Endothelial cell of umbilical vein (primary cell): ENCODE results near the gene PCDH9. TPM values are rescaled to one million over a fixed set of nuclear protein-coding genes. Genes with fewer than 3 reads are reported as not detected.

Experiments
- BruUV-seq: library from RNA; stranded (reverse); fragments of 400-500 nt; replicated peaks from 2 replicates; lab custom pipeline; 2021; lab: Mats Ljungman, UMichigan
- CTCF ChIA-PET: fragments of 300-600, 350-600 bp; sonication (Branson Sonifier 250); formaldehyde crosslinking; loops from one replicate; lab custom pipeline; 2021; ENCODE audit warnings: antibody characterized with exemption, inconsistent platforms; lab: Charles Lee
- POLR2A ChIA-PET: fragments of 300-600, 350-600 bp; sonication (Branson Sonifier 250); formaldehyde crosslinking; loops from one replicate; lab custom pipeline; 2021; ENCODE audit warnings: antibody characterized with exemption, inconsistent platforms; lab: Charles Lee
- DNase-seq: peaks from one replicate; pipeline ENCODE4 v3.0.0-alpha.2; 2011; ENCODE audit warnings: low read depth, low spot score
- FAIRE-seq: peaks from 2 replicates; lab custom pipeline; 2011; peaks lifted over from hg19 to GRCh38; lab: Jason Lieb, UNC
- H2AFZ ChIP-seq: 2 replicates; pipeline ENCODE4 v1.6.0; 2012; ENCODE audit warnings: low read depth, low read length, control low read depth, inconsistent platforms
- H3K27ac ChIP-seq: 2 replicates; pipeline ENCODE4 v1.5.1; 2011; ENCODE audit warnings: low read depth, mild to moderate bottlenecking, control low read depth, low read length, moderate library complexity; ENCODE audit not compliant: insufficient read depth
- H3K27me3 ChIP-seq, 2 experiments: 2 replicates each; pipeline versions ENCODE4 v1.6.0 to v1.6.1; 2011; ENCODE audit warnings: low read length in 2 of 2, mixed read lengths in 1 of 2; ENCODE audit not compliant: control insufficient read depth in 2 of 2, insufficient read depth in 2 of 2
- H3K36me3 ChIP-seq, 2 experiments: 2 replicates in 1 of 2; 3 replicates in 1 of 2; pipeline ENCODE4 v1.5.1; 2011; ENCODE audit warnings: low read length in 2 of 2, mild to moderate bottlenecking in 1 of 2, moderate library complexity in 1 of 2; ENCODE audit not compliant: control insufficient read depth in 2 of 2, insufficient read depth in 2 of 2; ENCODE audit errors: extremely low read depth in 1 of 2
- H3K4me1 ChIP-seq: 3 replicates; pipeline ENCODE4 v1.5.1; 2011; ENCODE audit warnings: mild to moderate bottlenecking, low read length; ENCODE audit not compliant: control insufficient read depth, insufficient read depth; ENCODE audit errors: extremely low read depth
- H3K4me2 ChIP-seq: 2 replicates; pipeline ENCODE4 v1.6.1; 2011; ENCODE audit warnings: low read length, control low read depth, mixed read lengths; ENCODE audit not compliant: insufficient read depth
- H3K4me3 ChIP-seq, 3 experiments: fragments of 200-600 bp in 1 of 3; sonication (generic), shearing (Covaris generic) in 1 of 3; replicated peaks in 1 of 3; 2 replicates each; pipeline ENCODE4 v1.5.1; 2011 to 2016; ENCODE audit warnings: control low read depth in 3 of 3, low read length in 3 of 3, mild to moderate bottlenecking in 2 of 3, inconsistent platforms in 1 of 3, low read depth in 1 of 3, moderate library complexity in 1 of 3; ENCODE audit not compliant: insufficient read depth in 1 of 3
- H3K79me2 ChIP-seq: 2 replicates; pipeline ENCODE4 v1.6.0; 2012; ENCODE audit warnings: low read length, inconsistent platforms; ENCODE audit not compliant: control insufficient read depth, insufficient read depth
- H3K9ac ChIP-seq: replicated peaks from 2 replicates; pipeline ENCODE3; 2011; ENCODE audit warnings: low read length, control low read depth; ENCODE audit not compliant: insufficient read depth; ENCODE audit errors: extremely low read depth
- H3K9me1 ChIP-seq: replicated peaks from 3 replicates; pipeline ENCODE4 v1.6.0; 2011; ENCODE audit warnings: mild to moderate bottlenecking, low read length; ENCODE audit not compliant: control insufficient read depth, insufficient read depth; ENCODE audit errors: extremely low read depth
- H3K9me3 ChIP-seq: replicated peaks from 2 replicates; pipeline ENCODE4 v1.5.1; 2012; ENCODE audit warnings: low read length, inconsistent platforms; ENCODE audit not compliant: control insufficient read depth, insufficient read depth
- H4K20me1 ChIP-seq: replicated peaks from 2 replicates; pipeline ENCODE3; 2011; ENCODE audit warnings: mild to moderate bottlenecking, low read length; ENCODE audit not compliant: control insufficient read depth, insufficient read depth; ENCODE audit errors: extremely low read depth
- EZH2 ChIP-seq: IDR thresholded peaks from 2 replicates; pipeline ENCODE4 v1.6.1; 2012; ENCODE audit warnings: borderline replicate concordance, low read depth, mild to moderate bottlenecking, moderate library complexity, low read length, inconsistent platforms; ENCODE audit not compliant: severe bottlenecking
- FOS ChIP-seq: IDR thresholded peaks from 2 replicates; pipeline ENCODE4 v1.6.1; 2011; ENCODE audit warnings: mild to moderate bottlenecking, low read length, moderate library complexity, borderline replicate concordance; ENCODE audit not compliant: insufficient read depth
- GATA2 ChIP-seq: IDR thresholded peaks from 2 replicates; pipeline ENCODE4 v1.7.0; 2011; ENCODE audit warnings: low read depth, mild to moderate bottlenecking, moderate library complexity, mixed read lengths, low read length; ENCODE audit not compliant: insufficient read length, insufficient read depth
- JUN ChIP-seq: IDR thresholded peaks from 2 replicates; pipeline ENCODE4 v1.6.1; 2011; ENCODE audit warnings: borderline replicate concordance, low read depth; ENCODE audit not compliant: insufficient read length, insufficient read depth
- MYC ChIP-seq: IDR thresholded peaks from one replicate; pipeline ENCODE4 v1.6.1; 2011; ENCODE audit warnings: mild to moderate bottlenecking, low read depth, low read length
- POLR2A ChIP-seq: IDR thresholded peaks from 2 replicates; pipeline ENCODE4 v1.6.1; 2012; ENCODE audit warnings: low read depth, mild to moderate bottlenecking, control low read depth, low read length
- POLR2AphosphoS5 ChIP-seq: IDR thresholded peaks from 2 replicates; pipeline ENCODE4 v1.6.1; 2012; ENCODE audit warnings: low read depth, mild to moderate bottlenecking, control low read depth, low read length, moderate library complexity; ENCODE audit not compliant: insufficient read depth
- dilution Hi-C: fragments of 300-500 bp; cut with MboI; formaldehyde crosslinking; loops from one replicate; pipeline ENCODE4 v1.15.0; 2019; ENCODE audit warnings: low sequenced_read_pairs; ENCODE audit not compliant: extremely low pct_ligation_motif_present
- intact Hi-C: fragments of 100-400 bp; cut with micrococcal nuclease; formaldehyde crosslinking; loops from one replicate; pipeline ENCODE4 v1.10.0; 2022
- polyA plus RNA-seq, 4 experiments: library from polyadenylated mRNA; depleted of rRNA in 3 of 4; stranded (reverse) in 3 of 4; unstranded in 1 of 4; fragments of >200 nt; gene quantifications; 2 replicates each; pipeline versions ENCODE4 v1.2.1 to v1.2.3, GENCODE V29; 2011 to 2012; ENCODE audit warnings: missing spikeins in 1 of 4
- total RNA-seq: library from RNA; stranded (reverse); gene quantifications from 2 replicates; pipeline ENCODE4 v1.2.3, GENCODE V29; 2021
- TF ChIP-seq, protein P1 (sequence below): IDR thresholded peaks from 2 replicates; pipeline ENCODE4 v1.6.1; 2011; ENCODE audit not compliant: insufficient read depth, insufficient read length
- TF ChIP-seq, protein P2 (sequence below), 2 donors: IDR thresholded peaks; 1 replicate in 1 of 2; 2 replicates in 1 of 2; pipeline ENCODE4 v1.5.1; 2011; ENCODE audit warnings: low read length in 2 of 2, mild to moderate bottlenecking in 2 of 2, moderate library complexity in 2 of 2, control low read depth in 1 of 2, inconsistent platforms in 1 of 2, low read depth in 1 of 2; ENCODE audit not compliant: insufficient read depth in 1 of 2; ENCODE audit errors: extremely low read depth in 1 of 2

The PCDH9 gene
- total and polyA plus RNA-seq, 2 donors (not counting 3 experiments of a cell fraction or from before 2014, with no cell fraction given) = 1.1 to 5.2 TPM

DNA sequence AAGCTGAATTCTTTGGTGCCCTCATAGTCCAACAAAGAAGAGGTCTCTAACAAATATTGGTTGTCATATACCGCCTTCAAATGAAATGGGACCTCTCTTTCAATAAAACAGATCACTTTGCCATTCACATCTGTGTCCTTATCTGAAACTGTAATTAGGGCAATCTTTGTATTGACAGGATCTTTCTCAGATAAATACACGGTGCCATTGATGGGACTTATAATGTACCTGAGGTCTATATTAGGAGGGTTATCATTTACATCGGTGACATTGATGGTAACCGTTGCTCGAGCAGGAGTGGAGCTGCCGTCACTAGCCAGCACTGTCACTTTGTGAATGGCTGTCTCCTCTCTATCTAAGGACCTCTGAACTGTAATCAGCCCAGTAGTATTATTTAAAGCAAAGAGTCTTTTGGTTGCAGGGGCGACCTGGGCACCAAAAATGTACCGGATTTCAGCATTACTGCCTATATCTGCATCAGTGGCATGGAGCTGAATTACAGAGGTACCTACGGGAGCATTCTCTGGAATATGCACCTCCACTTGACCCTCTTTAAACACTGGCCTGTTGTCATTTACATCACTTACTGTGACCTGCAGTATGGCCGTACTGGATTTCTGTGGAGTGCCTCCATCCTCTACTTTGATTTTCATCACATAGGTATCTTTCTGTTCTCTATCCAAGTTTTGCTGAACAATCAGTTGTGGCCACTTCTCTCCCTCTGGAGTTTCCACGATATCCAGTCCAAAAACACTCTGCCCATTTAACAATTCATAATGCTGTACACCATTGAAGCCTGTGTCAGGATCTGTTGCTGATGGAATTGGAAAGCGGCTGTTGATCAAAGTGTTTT is 2.8 kb downstream of the PCDH9 start:
- ChIA-PET CTCF (interaction anchor here (1.0 kb wide), 1 partner anchor 11 kb away, joined by 3 read pairs; no protein-coding TSS in a partner anchor), POLR2A (no interaction called here)
- Histone ChIP-seq H3K4me3 (no peak overlapping the region), H3K4me1 (peaks cover 23% of the 10 kb centered on the region), H3K9me1 (no peaks in the 10 kb centered on the region), H3K9ac (no peak overlapping the region), H2AFZ (no peak overlapping the region), H3K4me2 (no peak overlapping the region), H4K20me1 (no peaks in the 10 kb centered on the region), H3K27me3 (no peaks in the 10 kb centered on the region), H3K36me3 (no peaks in the 10 kb centered on the region), H3K9me3 (no peaks in the 10 kb centered on the region), H3K27ac (no peak overlapping the region), H3K79me2 (no peaks in the 10 kb centered on the region)
- intact Hi-C loops = loop anchor here (10.0 kb wide), 1 partner anchor 373 kb away; no protein-coding TSS in a partner anchor
- DNase-seq = no peak
- no TSS peak for BruUV-seq
- dilution Hi-C loops = no loop called here
- TF ChIP-seq FOS = no peak
- no peak for TF ChIP-seq EZH2
- TF ChIP-seq POLR2AphosphoS5 = no peak
- TF ChIP-seq POLR2A = no peak
- TF ChIP-seq, protein P1, sequence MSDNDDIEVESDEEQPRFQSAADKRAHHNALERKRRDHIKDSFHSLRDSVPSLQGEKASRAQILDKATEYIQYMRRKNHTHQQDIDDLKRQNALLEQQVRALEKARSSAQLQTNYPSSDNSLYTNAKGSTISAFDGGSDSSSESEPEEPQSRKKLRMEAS = no peak
- TF ChIP-seq, protein P2, sequence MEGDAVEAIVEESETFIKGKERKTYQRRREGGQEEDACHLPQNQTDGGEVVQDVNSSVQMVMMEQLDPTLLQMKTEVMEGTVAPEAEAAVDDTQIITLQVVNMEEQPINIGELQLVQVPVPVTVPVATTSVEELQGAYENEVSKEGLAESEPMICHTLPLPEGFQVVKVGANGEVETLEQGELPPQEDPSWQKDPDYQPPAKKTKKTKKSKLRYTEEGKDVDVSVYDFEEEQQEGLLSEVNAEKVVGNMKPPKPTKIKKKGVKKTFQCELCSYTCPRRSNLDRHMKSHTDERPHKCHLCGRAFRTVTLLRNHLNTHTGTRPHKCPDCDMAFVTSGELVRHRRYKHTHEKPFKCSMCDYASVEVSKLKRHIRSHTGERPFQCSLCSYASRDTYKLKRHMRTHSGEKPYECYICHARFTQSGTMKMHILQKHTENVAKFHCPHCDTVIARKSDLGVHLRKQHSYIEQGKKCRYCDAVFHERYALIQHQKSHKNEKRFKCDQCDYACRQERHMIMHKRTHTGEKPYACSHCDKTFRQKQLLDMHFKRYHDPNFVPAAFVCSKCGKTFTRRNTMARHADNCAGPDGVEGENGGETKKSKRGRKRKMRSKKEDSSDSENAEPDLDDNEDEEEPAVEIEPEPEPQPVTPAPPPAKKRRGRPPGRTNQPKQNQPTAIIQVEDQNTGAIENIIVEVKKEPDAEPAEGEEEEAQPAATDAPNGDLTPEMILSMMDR (IDR thresholded peaks at IDR 0.05; ENCODE audit: extremely low read depth in 1 of 2, insufficient read depth in 1 of 2, low read depth in 1 of 2, low read length in 2 of 2) = no peak
- no peak for TF ChIP-seq JUN
- TF ChIP-seq MYC = no peak
- no peak for TF ChIP-seq GATA2
- FAIRE-seq = no peak
